KMS-11 (cell line): ENCODE measurements around the gene REC8.

Experiments
- H2AFZ ChIP-seq: fragments of 200-600 bp; sonication (generic); 2 replicates; pipeline ENCODE4 v1.6.1; 2016; ENCODE audit warnings: antibody characterized with exemption, mixed run types, low read depth
- H3K27ac ChIP-seq: fragments of 200-600 bp; sonication (generic); 2 replicates; pipeline ENCODE4 v1.6.1; 2016; ENCODE audit warnings: mild to moderate bottlenecking, mixed run types
- H3K27me3 ChIP-seq: fragments of 200-600 bp; sonication (generic); 2 replicates; pipeline ENCODE4 v1.6.1; 2017; ENCODE audit warnings: mild to moderate bottlenecking, low read depth, mixed run types, moderate library complexity; ENCODE audit not compliant: insufficient read depth
- H3K36me3 ChIP-seq: fragments of 200-600 bp; sonication (generic); 2 replicates; pipeline ENCODE4 v1.6.1; 2017; ENCODE audit warnings: mild to moderate bottlenecking, mixed run types; ENCODE audit not compliant: insufficient read depth
- H3K4me1 ChIP-seq: fragments of 200-600 bp; sonication (generic); 2 replicates; pipeline ENCODE4 v1.6.1; 2016; ENCODE audit warnings: mild to moderate bottlenecking, low read depth, mixed run types; ENCODE audit not compliant: poor library complexity, severe bottlenecking
- H3K4me2 ChIP-seq: fragments of 200-600 bp; sonication (generic); 2 replicates; pipeline ENCODE4 v1.7.0; 2016; ENCODE audit warnings: mild to moderate bottlenecking, mixed run types
- H3K4me3 ChIP-seq: fragments of 200-600 bp; sonication (generic); IDR thresholded peaks from 2 replicates; pipeline ENCODE4 v1.6.1; 2017; ENCODE audit warnings: low read depth, low read length, mixed read lengths; ENCODE audit not compliant: insufficient read depth
- H3K79me2 ChIP-seq: fragments of 200-600 bp; sonication (generic); 2 replicates; pipeline ENCODE4 v1.6.1; 2016; ENCODE audit warnings: low read depth, mixed run types; ENCODE audit not compliant: insufficient read depth
- H3K9ac ChIP-seq: fragments of 200-600 bp; sonication (generic); 2 replicates; pipeline ENCODE4 v1.6.1; 2016; ENCODE audit warnings: mild to moderate bottlenecking, mixed run types
- H4K20me1 ChIP-seq: fragments of 200-600 bp; sonication (generic); 2 replicates; pipeline ENCODE4 v1.6.1; 2016; ENCODE audit warnings: mild to moderate bottlenecking, mixed run types; ENCODE audit not compliant: insufficient read depth
- CTCF ChIP-seq: fragments of 200-600 bp; sonication (generic); conservative IDR thresholded peaks from 2 replicates; pipeline ENCODE4 v1.6.1; 2017; ENCODE audit warnings: low read depth, mild to moderate bottlenecking, antibody characterized with exemption, low read length, moderate library complexity, mixed read lengths

Gene REC8

DNA sequence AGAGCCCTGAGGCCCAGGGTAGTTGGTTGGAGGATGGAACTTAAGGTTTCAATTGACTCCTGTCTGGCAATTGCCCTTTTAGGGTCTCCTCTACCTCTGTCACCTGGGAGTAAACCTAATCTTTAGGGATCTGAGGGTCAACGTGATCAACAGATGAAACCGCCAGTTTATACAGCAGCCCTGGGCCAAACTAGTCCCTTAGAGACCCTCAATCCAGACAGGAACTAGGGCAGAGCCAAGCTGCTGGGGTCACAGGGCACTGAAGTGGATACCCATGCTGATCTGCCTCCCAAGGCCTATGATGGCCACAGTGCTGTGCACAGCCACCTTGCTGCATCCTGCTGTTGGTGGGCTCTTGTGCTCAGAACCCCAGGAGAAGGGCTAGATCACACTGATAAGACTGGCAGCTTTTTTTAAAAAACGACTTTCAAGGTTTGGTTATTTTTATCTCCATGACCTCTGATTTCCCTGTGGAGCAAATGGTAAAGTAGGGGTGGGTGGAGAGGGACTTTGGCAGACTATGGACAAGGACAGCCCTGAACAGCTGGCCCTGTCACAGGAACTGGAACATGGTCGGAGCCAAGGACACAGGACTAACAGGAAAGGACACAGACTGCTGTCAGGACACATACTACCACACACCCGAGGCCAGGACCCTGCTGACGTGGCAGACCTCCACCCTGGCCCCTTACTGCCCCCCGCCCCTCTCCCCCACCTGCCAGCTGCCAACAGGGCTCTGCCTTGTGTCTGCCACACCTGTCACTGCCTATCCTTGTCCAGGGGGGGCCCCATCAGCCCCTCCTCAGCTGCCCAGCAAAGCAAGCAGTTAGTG is 40.9 kb upstream of the REC8 start:
- no peak overlapping the region for H3K4me3 ChIP-seq
- H3K4me1 ChIP-seq: no peaks in the 10 kb centered on the region
- H3K79me2 ChIP-seq: no peaks in the 10 kb centered on the region
- H2AFZ ChIP-seq: no peak overlapping the region
- no peaks in the 10 kb centered on the region for H3K36me3 ChIP-seq
- TF ChIP-seq CTCF: no peak
- no peak overlapping the region for H3K9ac ChIP-seq
- H3K4me2 ChIP-seq: no peak overlapping the region
- H4K20me1 ChIP-seq: no peaks in the 10 kb centered on the region
- H3K27me3 ChIP-seq: no peaks in the 10 kb centered on the region
- H3K27ac ChIP-seq: no peak overlapping the region

DNA sequence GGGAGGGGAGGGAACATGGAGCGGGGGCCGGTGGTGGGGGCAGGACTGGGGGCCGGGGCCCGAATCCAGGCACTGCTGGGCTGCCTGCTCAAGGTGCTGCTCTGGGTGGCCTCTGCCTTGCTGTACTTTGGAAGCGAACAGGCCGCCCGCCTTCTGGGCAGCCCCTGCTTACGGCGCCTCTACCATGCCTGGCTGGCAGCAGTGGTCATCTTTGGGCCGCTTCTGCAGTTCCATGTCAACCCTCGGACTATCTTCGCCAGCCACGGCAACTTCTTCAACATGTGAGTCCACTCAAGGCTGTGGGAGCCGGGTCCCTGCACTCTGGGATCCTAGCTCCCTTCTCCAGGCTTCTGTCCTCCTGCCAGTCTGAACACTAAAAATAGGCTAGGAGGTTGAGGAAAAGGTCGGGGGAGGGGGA is 40.3 kb upstream of the REC8 start:
- Histone ChIP-seq H3K27ac (no peak overlapping the region), H3K4me3 (no peak overlapping the region), H3K79me2 (no peaks in the 10 kb centered on the region), H3K4me2 (no peak overlapping the region), H3K9ac (no peak overlapping the region), H3K4me1 (no peaks in the 10 kb centered on the region), H3K27me3 (no peaks in the 10 kb centered on the region), H4K20me1 (no peaks in the 10 kb centered on the region), H3K36me3 (no peaks in the 10 kb centered on the region), H2AFZ (no peak overlapping the region)
- no peak for TF ChIP-seq CTCF

GRCh38 chr14:24132061-24132685 is 39.7 kb upstream of the REC8 start:
- Histone ChIP-seq H3K36me3 (no peaks in the 10 kb centered on the region), H3K27me3 (no peaks in the 10 kb centered on the region), H3K4me3 (no peak overlapping the region), H3K9ac (no peak overlapping the region), H3K4me2 (no peak overlapping the region), H4K20me1 (no peaks in the 10 kb centered on the region), H3K4me1 (peaks cover 4% of the 10 kb centered on the region), H3K79me2 (no peaks in the 10 kb centered on the region), H2AFZ (no peak overlapping the region), H3K27ac (no peak overlapping the region)
- no peak for TF ChIP-seq CTCF

GRCh38 chr14:24132976-24133375 is 38.9 kb upstream of the REC8 start:
- no peak overlapping the region for H3K4me3 ChIP-seq
- H3K79me2 ChIP-seq: no peaks in the 10 kb centered on the region
- H3K4me1 ChIP-seq: peaks cover 6% of the 10 kb centered on the region
- H4K20me1 ChIP-seq: no peaks in the 10 kb centered on the region
- H3K27me3 ChIP-seq: no peaks in the 10 kb centered on the region
- no peak overlapping the region for H3K4me2 ChIP-seq
- H3K9ac ChIP-seq: no peak overlapping the region
- no peak overlapping the region for H3K27ac ChIP-seq
- no peak overlapping the region for H2AFZ ChIP-seq
- no peaks in the 10 kb centered on the region for H3K36me3 ChIP-seq
- TF ChIP-seq CTCF: no peak
